Activated CD4-positive, alpha-beta memory T cell treated with anti-CD3 and anti-CD28 coated beads for 36 hours (primary cell): ENCODE measurements around the gene SIGLEC11. TPM values are rescaled to one million over a fixed set of nuclear protein-coding genes. Genes with fewer than 3 reads are reported as not detected.

Source experiments
- CTCF ChIA-PET: fragments of 350-600 bp; sonication (Branson Sonifier 250); formaldehyde crosslinking; loops from one replicate; lab custom pipeline; 2021; ENCODE audit warnings: antibody characterized with exemption, inconsistent platforms; lab: Charles Lee
- POLR2A ChIA-PET: fragments of 350-600 bp; sonication (Branson Sonifier 250); formaldehyde crosslinking; loops from one replicate; lab custom pipeline; 2021; ENCODE audit warnings: antibody characterized with exemption; lab: Charles Lee
- DNase-seq: peaks from one replicate; pipeline ENCODE4 v3.0.0-alpha.2; 2020
- H3K27ac Mint-ChIP-seq: one replicate; pipeline ENCODE4 v1.8.0; 2021; ENCODE audit warnings: mixed read lengths
- H3K27me3 Mint-ChIP-seq: one replicate; pipeline ENCODE4 v1.8.0; 2021; ENCODE audit warnings: mixed read lengths
- H3K36me3 Mint-ChIP-seq: one replicate; pipeline ENCODE4 v1.8.0; 2021; ENCODE audit warnings: mixed read lengths
- H3K4me1 Mint-ChIP-seq: one replicate; pipeline ENCODE4 v1.8.0; 2021; ENCODE audit warnings: low read depth, mixed read lengths
- H3K4me3 Mint-ChIP-seq: one replicate; pipeline ENCODE4 v1.8.0; 2021; ENCODE audit warnings: mild to moderate bottlenecking, mixed read lengths
- H3K9me3 Mint-ChIP-seq: one replicate; pipeline ENCODE4 v1.8.0; 2021; ENCODE audit warnings: mixed read lengths
- intact Hi-C: fragments of 100-400 bp; cut with micrococcal nuclease; formaldehyde crosslinking; loops from one replicate; pipeline ENCODE4 v1.15.1; 2023
- total RNA-seq, 2 experiments: library from RNA; stranded (reverse); gene quantifications; one replicate each; pipeline ENCODE4 v1.2.3, GENCODE V29; 2021

Gene SIGLEC11
- total RNA-seq, 2 experiments from 2014 or later = not detected

- intact Hi-C loops = no loop called here
- POLR2A ChIA-PET = interaction anchor here (0.6 to 3.2 kb wide), 4 partner anchors 11 to 383 kb away, joined by 3 to 17 read pairs (median 4); no protein-coding TSS in a partner anchor
- H3K4me1 Mint-ChIP-seq = peaks cover 65% of the 10 kb centered on the region
- H3K9me3 Mint-ChIP-seq = no peaks in the 10 kb centered on the region
- CTCF ChIA-PET = no interaction called here
- peak; percentile 53 for DNase-seq
- peak overlapping the region; percentile 82 for H3K27ac Mint-ChIP-seq
- no peaks in the 10 kb centered on the region for H3K27me3 Mint-ChIP-seq
- no peak overlapping the region for H3K4me3 Mint-ChIP-seq
- H3K36me3 Mint-ChIP-seq = peaks cover 62% of the 10 kb centered on the region
Observed at GRCh38 chr19:49921871-49922795, 38.8 kb downstream of the SIGLEC11 start.

GRCh38 chr19:49920624-49921363, 40.2 kb downstream of the SIGLEC11 start:
- H3K36me3 Mint-ChIP-seq = peaks cover 63% of the 10 kb centered on the region
- H3K9me3 Mint-ChIP-seq = no peaks in the 10 kb centered on the region
- H3K27ac Mint-ChIP-seq = peak overlapping the region; percentile 85
- intact Hi-C loops = no loop called here
- H3K4me1 Mint-ChIP-seq = peaks cover 65% of the 10 kb centered on the region
- DNase-seq = peak; percentile 61
- POLR2A ChIA-PET = interaction anchor here (0.6 to 3.2 kb wide), 3 partner anchors 9 to 29 kb away, joined by 3 to 17 read pairs (median 5); no protein-coding TSS in a partner anchor
- H3K27me3 Mint-ChIP-seq = no peaks in the 10 kb centered on the region
- CTCF ChIA-PET = no interaction called here
- peak overlapping the region; percentile 17 for H3K4me3 Mint-ChIP-seq

- Mint-ChIP-seq H3K27ac (peak overlapping the region; percentile 19), H3K4me3 (no peak overlapping the region), H3K36me3 (peaks cover 67% of the 10 kb centered on the region), H3K27me3 (no peaks in the 10 kb centered on the region), H3K9me3 (no peaks in the 10 kb centered on the region), H3K4me1 (peaks cover 68% of the 10 kb centered on the region)
- ChIA-PET POLR2A (no interaction called here), CTCF (interaction anchor here (1.0 kb wide), 2 partner anchors 10 to 108 kb away, joined by 3 read pairs; partner anchors contain the start of gene ZNF473)
- DNase-seq = no peak
- intact Hi-C loops = no loop called here
Observed at GRCh38 chr19:49918089-49918488, 42.9 kb downstream of the SIGLEC11 start.

GRCh38 chr19:49916839-49917733, 43.9 kb downstream of the SIGLEC11 start:
- Mint-ChIP-seq H3K4me3 (no peak overlapping the region), H3K36me3 (peaks cover 70% of the 10 kb centered on the region), H3K27me3 (no peaks in the 10 kb centered on the region), H3K9me3 (no peaks in the 10 kb centered on the region), H3K27ac (peak overlapping the region; percentile 51), H3K4me1 (peaks cover 70% of the 10 kb centered on the region)
- ChIA-PET POLR2A (interaction anchor here (0.6 kb wide), 1 partner anchor 75 kb away, joined by 3 read pairs; no protein-coding TSS in a partner anchor), CTCF (interaction anchor here (0.6 to 1.0 kb wide), 3 partner anchors 21 to 1740 kb away, joined by 3 read pairs; partner anchors contain the start of gene ZNF473)
- intact Hi-C loops = no loop called here
- DNase-seq = no peak

- Mint-ChIP-seq H3K27ac (peak overlapping the region; percentile 49), H3K9me3 (no peaks in the 10 kb centered on the region), H3K36me3 (peaks cover 66% of the 10 kb centered on the region), H3K27me3 (no peaks in the 10 kb centered on the region), H3K4me1 (peaks cover 67% of the 10 kb centered on the region), H3K4me3 (no peak overlapping the region)
- ChIA-PET POLR2A (interaction anchor here (0.6 to 0.7 kb wide), 2 partner anchors 26 to 87 kb away, joined by 3 read pairs; no protein-coding TSS in a partner anchor), CTCF (interaction anchor here (1.2 kb wide), 1 partner anchor 32 kb away, joined by 3 read pairs; no protein-coding TSS in a partner anchor)
- intact Hi-C loops = no loop called here
- DNase-seq = no peak
Observed at GRCh38 chr19:49915271-49915670, 45.7 kb downstream of the SIGLEC11 start.

GRCh38 chr19:49913720-49914119, 47.3 kb downstream of the SIGLEC11 start:
- no peaks in the 10 kb centered on the region for H3K27me3 Mint-ChIP-seq
- intact Hi-C loops = no loop called here
- no peak for DNase-seq
- H3K4me3 Mint-ChIP-seq = no peak overlapping the region
- H3K27ac Mint-ChIP-seq = peak overlapping the region; percentile 97
- peaks cover 71% of the 10 kb centered on the region for H3K4me1 Mint-ChIP-seq
- H3K9me3 Mint-ChIP-seq = no peaks in the 10 kb centered on the region
- peaks cover 74% of the 10 kb centered on the region for H3K36me3 Mint-ChIP-seq
- ChIA-PET CTCF (interaction anchor here (3.7 kb wide), 1 partner anchor 23 kb away, joined by 11 read pairs; no protein-coding TSS in a partner anchor), POLR2A (interaction anchor here (3.5 kb wide), 1 partner anchor 15 kb away, joined by 32 read pairs; the partner anchor contains the start of genes ATF5 and NUP62)

- Mint-ChIP-seq H3K9me3 (no peaks in the 10 kb centered on the region), H3K27me3 (no peaks in the 10 kb centered on the region), H3K4me3 (peak overlapping the region; percentile 2), H3K36me3 (peaks cover 75% of the 10 kb centered on the region), H3K4me1 (peaks cover 74% of the 10 kb centered on the region), H3K27ac (peak overlapping the region; percentile 97)
- POLR2A ChIA-PET = interaction anchor here (3.5 to 3.6 kb wide), 2 partner anchors 16 to 18 kb away, joined by 32 to 77 read pairs; partner anchors contain the start of genes ATF5, IL4I1 and NUP62
- DNase-seq = peak; percentile 14
- CTCF ChIA-PET = interaction anchor here (2.0 to 3.7 kb wide), 2 partner anchors 16 to 23 kb away, joined by 11 to 14 read pairs; no protein-coding TSS in a partner anchor
- intact Hi-C loops = no loop called here
Observed at GRCh38 chr19:49912965-49913685, 47.8 kb downstream of the SIGLEC11 start.

- H3K27ac Mint-ChIP-seq = peak overlapping the region; percentile 97
- H3K4me1 Mint-ChIP-seq = peaks cover 78% of the 10 kb centered on the region
- peaks cover 77% of the 10 kb centered on the region for H3K36me3 Mint-ChIP-seq
- intact Hi-C loops = loop anchor here (1.0 to 2.0 kb wide), 2 partner anchors 14 to 17 kb away; partner anchors contain the start of genes ATF5 and NUP62
- no peaks in the 10 kb centered on the region for H3K9me3 Mint-ChIP-seq
- H3K4me3 Mint-ChIP-seq = peak overlapping the region; percentile 51
- DNase-seq = peak; percentile 72
- CTCF ChIA-PET = interaction anchor here (0.5 to 3.7 kb wide), 7 partner anchors 14 to 26 kb away, joined by 3 to 15 read pairs (median 7); partner anchors contain the start of genes ATF5 and NUP62
- POLR2A ChIA-PET = interaction anchor here (0.9 to 3.6 kb wide), 8 partner anchors 10 to 42 kb away, joined by 3 to 77 read pairs (median 6); partner anchors contain the start of genes AKT1S1, ATF5, IL4I1 and NUP62
- no peaks in the 10 kb centered on the region for H3K27me3 Mint-ChIP-seq
Observed at GRCh38 chr19:49911381-49912145, 49.4 kb downstream of the SIGLEC11 start.

GRCh38 chr19:49910179-49910578, 50.8 kb downstream of the SIGLEC11 start:
- Mint-ChIP-seq H3K4me1 (peaks cover 81% of the 10 kb centered on the region), H3K27me3 (no peaks in the 10 kb centered on the region), H3K36me3 (peaks cover 78% of the 10 kb centered on the region), H3K4me3 (no peak overlapping the region), H3K27ac (peak overlapping the region; percentile 97), H3K9me3 (no peaks in the 10 kb centered on the region)
- CTCF ChIA-PET = interaction anchor here (0.7 to 3.7 kb wide), 2 partner anchors 20 to 28 kb away, joined by 3 to 11 read pairs; no protein-coding TSS in a partner anchor
- DNase-seq = no peak
- POLR2A ChIA-PET = interaction anchor here (0.6 to 3.6 kb wide), 2 partner anchors 15 to 799 kb away, joined by 3 to 77 read pairs; partner anchors contain the start of gene IL4I1
- intact Hi-C loops = loop anchor here (2.0 kb wide), 1 partner anchor 19 kb away; the partner anchor contains the start of genes ATF5 and NUP62
